GM12875 (cell line): ENCODE results near the gene PCNX3.

Experiments
- H3K4me3 ChIP-seq: one replicate; pipeline ENCODE4 v1.5.1; 2011; ENCODE audit warnings: low read depth, low read length, control low read depth
- CTCF ChIP-seq: IDR thresholded peaks from 2 replicates; pipeline ENCODE4 v1.5.1; 2011; ENCODE audit warnings: low read depth, mild to moderate bottlenecking, control low read depth, inconsistent platforms, low read length, moderate library complexity, borderline replicate concordance; ENCODE audit not compliant: insufficient read depth

The PCNX3 gene

GRCh38 chr11:65636108-65637031 is 20.8 kb downstream of the PCNX3 start:
- H3K4me3 ChIP-seq = no peak overlapping the region
- no peak for TF ChIP-seq CTCF

GRCh38 chr11:65637032-65637557 is 21.5 kb downstream of the PCNX3 start:
- TF ChIP-seq CTCF = no peak
- no peak overlapping the region for H3K4me3 ChIP-seq

- H3K4me3 ChIP-seq = peak within 1 kb of the TSS; percentile 90
- TF ChIP-seq CTCF = no peak; the same call in 1 of the 2 replicates
These were observed 22.3 kb downstream of the PCNX3 start, which contains the start of gene SIPA1 for GRCh38 chr11:65637794-65638419. Gene SIPA1 (plus strand): TSS chr11:65638101. CDS start chr11:65640922, 2,821 bp downstream.

GRCh38 chr11:65639228-65639597 is 23.6 kb downstream of the PCNX3 start:
- peak overlapping the region; percentile 90 for H3K4me3 ChIP-seq

- no peak for TF ChIP-seq CTCF
- H3K4me3 ChIP-seq = peak overlapping the region; percentile 61
These were observed 24.3 kb downstream of the PCNX3 start for GRCh38 chr11:65639623-65640482.

- H3K4me3 ChIP-seq = peak overlapping the region; percentile 61
- TF ChIP-seq CTCF = no peak
These were observed 25.1 kb downstream of the PCNX3 start for GRCh38 chr11:65640483-65641296.
